SK-N-SH (cell line): ENCODE measurements around the gene FRMD4B. TPM values are rescaled to one million over a fixed set of nuclear protein-coding genes. Genes with fewer than 3 reads are reported as not detected.

Source experiments
- CTCF ChIA-PET: fragments of 300-600, 350-600 bp; formaldehyde crosslinking; extraction: SDS; loops from one replicate; lab custom pipeline; 2021; lab: Yijun Ruan, JAX
- POLR2A ChIA-PET: fragments of 350-600 bp; sonication (Branson Sonifier 250); formaldehyde crosslinking; extraction: SDS; loops from one replicate; lab custom pipeline; 2020; ENCODE audit warnings: antibody characterized with exemption, inconsistent platforms; lab: Yijun Ruan, JAX
- DNase-seq: peaks from one replicate; pipeline ENCODE4 v3.0.0; 2012
- H2AFZ ChIP-seq: fragments of 200-600 bp; sonication (generic); 2 replicates; pipeline ENCODE4 v1.8.1; 2016; ENCODE audit warnings: antibody characterized with exemption, mild to moderate bottlenecking, low read depth
- H3F3A ChIP-seq: fragments of 200-600 bp; sonication (generic); replicated peaks from 2 replicates; pipeline ENCODE3; 2016; ENCODE audit warnings: antibody characterized with exemption, mild to moderate bottlenecking; ENCODE audit not compliant: insufficient read depth
- H3K27ac ChIP-seq, 2 experiments: fragments of 200-500 bp in 1 of 2; fragments of 200-600 bp in 1 of 2; sonication (Bioruptor generic) in 1 of 2; sonication (generic), shearing (Covaris generic) in 1 of 2; 2 replicates each; pipeline versions ENCODE4 v1.5.1 to v1.6.1; 2014 to 2016; ENCODE audit warnings: low read depth in 2 of 2, inconsistent platforms in 1 of 2, low read length in 1 of 2, mild to moderate bottlenecking in 1 of 2, mixed read lengths in 1 of 2
- H3K27me3 ChIP-seq: fragments of 200-600 bp; sonication (generic), shearing (Covaris generic); 2 replicates; pipeline ENCODE4 v1.6.1; 2016; ENCODE audit warnings: mixed run types; ENCODE audit not compliant: insufficient read depth
- H3K36me3 ChIP-seq, 2 experiments: fragments of 200-500 bp in 1 of 2; fragments of 200-600 bp in 1 of 2; sonication (Bioruptor generic) in 1 of 2; sonication (generic) in 1 of 2; replicated peaks in 1 of 2; 2 replicates each; pipeline versions ENCODE3 to v1.5.1; 2014 to 2016; ENCODE audit warnings: low read length in 1 of 2, mild to moderate bottlenecking in 1 of 2; ENCODE audit not compliant: insufficient read depth in 2 of 2, control insufficient read depth in 1 of 2
- H3K4me1 ChIP-seq, 2 experiments: fragments of 200-500 bp in 1 of 2; fragments of 200-600 bp in 1 of 2; sonication (Bioruptor generic) in 1 of 2; sonication (generic), shearing (Covaris generic) in 1 of 2; 2 replicates each; pipeline versions ENCODE4 v1.5.1 to v1.6.1; 2014 to 2016; ENCODE audit warnings: low read depth in 1 of 2, low read length in 1 of 2, mixed run types in 1 of 2; ENCODE audit not compliant: insufficient read depth in 2 of 2, control insufficient read depth in 1 of 2
- H3K4me2 ChIP-seq: fragments of 200-600 bp; sonication (generic), shearing (Covaris generic); 2 replicates; pipeline ENCODE4 v1.6.1; 2017; ENCODE audit warnings: mixed run types
- H3K4me3 ChIP-seq, 2 experiments: fragments of 200-500 bp in 1 of 2; fragments of 200-600 bp in 1 of 2; sonication (Bioruptor generic) in 1 of 2; sonication (generic), shearing (Covaris generic) in 1 of 2; 2 replicates each; pipeline versions ENCODE4 v1.5.1 to v1.8.1; 2014 to 2016; ENCODE audit warnings: low read depth in 2 of 2, inconsistent platforms in 1 of 2, low read length in 1 of 2, mild to moderate bottlenecking in 1 of 2, mixed read lengths in 1 of 2, moderate library complexity in 1 of 2
- H3K79me2 ChIP-seq: fragments of 200-600 bp; sonication (generic); 2 replicates; pipeline ENCODE4 v1.8.1; 2017; ENCODE audit warnings: mild to moderate bottlenecking; ENCODE audit not compliant: insufficient read depth
- H3K9ac ChIP-seq: fragments of 200-600 bp; sonication (generic); 2 replicates; pipeline ENCODE4 v1.6.1; 2017; ENCODE audit warnings: mixed run types
- H3K9me2 ChIP-seq: fragments of 200-600 bp; sonication (generic); 2 replicates; pipeline ENCODE4 v1.6.1; 2017; ENCODE audit warnings: mixed run types
- H3K9me3 ChIP-seq: fragments of 200-600 bp; sonication (generic); 2 replicates; pipeline ENCODE4 v1.6.1; 2017; ENCODE audit warnings: mixed run types, mild to moderate bottlenecking, moderate library complexity
- H4K20me1 ChIP-seq: fragments of 200-600 bp; sonication (generic); 2 replicates; pipeline ENCODE4 v1.6.1; 2017; ENCODE audit warnings: mild to moderate bottlenecking, mixed run types; ENCODE audit not compliant: insufficient read depth
- CHD2 ChIP-seq: fragments of 150-350 bp; IDR thresholded peaks from 2 replicates; pipeline ENCODE4 v1.6.1; 2018; ENCODE audit warnings: low read length; ENCODE audit not compliant: partially characterized antibody
- ELF1 ChIP-seq: IDR thresholded peaks from 2 replicates; pipeline ENCODE4 v1.4.0; 2012
- EZH2phosphoT487 ChIP-seq: fragments of 200-600 bp; sonication (generic); IDR thresholded peaks from 2 replicates; pipeline ENCODE4 v1.6.1; 2017; ENCODE audit warnings: low read depth, mixed run types, mild to moderate bottlenecking, antibody characterized with exemption, moderate library complexity, borderline replicate concordance
- GABPA ChIP-seq: IDR thresholded peaks from 2 replicates; pipeline ENCODE4 v1.4.0; 2012; ENCODE audit warnings: low read depth, mild to moderate bottlenecking
- JUND ChIP-seq: IDR thresholded peaks from 2 replicates; pipeline ENCODE4 v1.4.0; 2012
- NFIC ChIP-seq: IDR thresholded peaks from 2 replicates; pipeline ENCODE4 v1.4.0; 2012; ENCODE audit warnings: borderline replicate concordance
- PBX3 ChIP-seq: IDR thresholded peaks from 2 replicates; pipeline ENCODE4; 2012
- RAD21 ChIP-seq: IDR thresholded peaks from 2 replicates; pipeline ENCODE4 v1.6.1; 2012; ENCODE audit warnings: mild to moderate bottlenecking, low read length
- RCOR1 ChIP-seq: fragments of 150-350 bp; IDR thresholded peaks from 2 replicates; pipeline ENCODE4 v1.6.1; 2017; ENCODE audit warnings: antibody characterized with exemption, low read length
- REST ChIP-seq: IDR thresholded peaks from 2 replicates; pipeline ENCODE4 v1.6.1; 2012; ENCODE audit warnings: mild to moderate bottlenecking, low read depth, low read length, moderate library complexity
- RFX5 ChIP-seq: IDR thresholded peaks from 2 replicates; pipeline ENCODE4 v1.6.1; 2012; ENCODE audit warnings: mild to moderate bottlenecking, improper control_type of control experiment, low read length
- RXRA ChIP-seq: IDR thresholded peaks from 2 replicates; pipeline ENCODE4 v1.4.0; 2012; ENCODE audit warnings: low read depth, mild to moderate bottlenecking, borderline replicate concordance
- SIN3A ChIP-seq: IDR thresholded peaks from 2 replicates; pipeline ENCODE4 v1.6.1; 2012; ENCODE audit warnings: low read depth, mild to moderate bottlenecking, low read length, moderate library complexity, borderline replicate concordance
- SMC3 ChIP-seq: IDR thresholded peaks from 2 replicates; pipeline ENCODE4 v1.6.1; 2012; ENCODE audit warnings: low read depth, low read length, improper control_type of control experiment
- TCF12 ChIP-seq: IDR thresholded peaks from 2 replicates; pipeline ENCODE4 v1.4.0; 2012
- TEAD4 ChIP-seq: IDR thresholded peaks from 2 replicates; pipeline ENCODE4 v1.4.0; 2012; ENCODE audit warnings: mild to moderate bottlenecking, borderline replicate concordance; ENCODE audit not compliant: insufficient read depth
- WGBS: methylation state at CpG from one replicate; pipeline ENCODE4 v1.1.6; 2017; ENCODE audit warnings: low lambda C conversion rate; 5-methylcytosine and 5-hydroxymethylcytosine counted together
- polyA plus RNA-seq, 3 experiments: library from polyadenylated mRNA; depleted of rRNA; stranded (reverse); fragments of >200 nt; gene quantifications; 2 replicates each; pipeline ENCODE4 v1.2.3, GENCODE V29; 2012
- TF ChIP-seq, protein P1 (sequence below): IDR thresholded peaks from 2 replicates; pipeline ENCODE4 v1.4.0; 2012; ENCODE audit warnings: low read depth, borderline replicate concordance
- TF ChIP-seq, protein P2 (sequence below): IDR thresholded peaks from 2 replicates; pipeline ENCODE4 v1.4.0; 2012; ENCODE audit warnings: low read depth

FRMD4B gene
- polyA plus RNA-seq, 1 of the 3 experiments (the other 2 are of a cell fraction), result 0.53 TPM

DNA sequence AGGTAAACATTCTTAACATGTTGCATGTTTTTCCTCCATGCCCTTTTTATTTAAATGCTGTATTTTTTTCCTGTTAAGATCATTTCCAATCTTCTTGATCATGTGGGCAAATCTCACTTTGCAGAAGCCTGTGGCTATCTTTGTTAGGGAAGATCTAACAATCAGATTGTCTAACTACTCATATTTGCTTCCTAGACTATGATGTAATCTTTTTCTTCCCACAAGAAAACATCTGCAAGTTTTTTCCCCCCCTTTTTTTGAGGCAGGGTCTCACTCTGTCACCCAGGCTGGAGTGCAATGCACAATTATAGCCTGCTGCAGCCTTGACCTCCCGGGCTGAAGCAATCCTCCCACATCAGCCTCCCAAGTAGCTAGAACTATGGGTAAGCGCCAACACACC is 248.5 kb downstream of the FRMD4B start:
- WGBS, result 92% methylated on average over 2 of the region's 2 CpGs
- DNase-seq, result no peak
- H3K27me3 ChIP-seq, result no peaks in the 10 kb centered on the region
- H3F3A ChIP-seq, result no peaks in the 10 kb centered on the region
- no peak overlapping the region for H3K9ac ChIP-seq
- H3K79me2 ChIP-seq, result no peaks in the 10 kb centered on the region
- POLR2A ChIA-PET, result no interaction called here
- no peaks in the 10 kb centered on the region for H3K36me3 ChIP-seq
- H3K4me2 ChIP-seq, result no peak overlapping the region
- H3K4me1 ChIP-seq, result no peaks in the 10 kb centered on the region
- CTCF ChIA-PET, result interaction anchor here (1.2 to 3.2 kb wide), 4 partner anchors 8 to 314 kb away, joined by 3 to 10 read pairs (median 5); no protein-coding TSS in a partner anchor
- H3K27ac ChIP-seq, result no peak overlapping the region
- TF ChIP-seq TCF12 (no peak), RAD21 (no peak), GABPA (no peak), CHD2 (no peak), RCOR1 (no peak), EZH2phosphoT487 (no peak), REST (no peak), SMC3 (no peak), SIN3A (no peak), TEAD4 (no peak), RXRA (no peak), ELF1 (no peak)
- no peaks in the 10 kb centered on the region for H3K9me3 ChIP-seq
- H3K9me2 ChIP-seq, result no peaks in the 10 kb centered on the region
- no peak overlapping the region for H3K4me3 ChIP-seq
- no peak overlapping the region for H2AFZ ChIP-seq
- H4K20me1 ChIP-seq, result no peaks in the 10 kb centered on the region

- H3K79me2 ChIP-seq, result no peaks in the 10 kb centered on the region
- no peaks in the 10 kb centered on the region for H3K27me3 ChIP-seq
- H3K9me2 ChIP-seq, result no peaks in the 10 kb centered on the region
- ChIA-PET POLR2A (no interaction called here), CTCF (interaction anchor here (1.2 to 3.2 kb wide), 5 partner anchors 8 to 314 kb away, joined by 3 to 10 read pairs (median 4); no protein-coding TSS in a partner anchor)
- H4K20me1 ChIP-seq, result no peaks in the 10 kb centered on the region
- no peaks in the 10 kb centered on the region for H3K9me3 ChIP-seq
- H3K4me3 ChIP-seq, result no peak overlapping the region
- TF ChIP-seq, protein P1, sequence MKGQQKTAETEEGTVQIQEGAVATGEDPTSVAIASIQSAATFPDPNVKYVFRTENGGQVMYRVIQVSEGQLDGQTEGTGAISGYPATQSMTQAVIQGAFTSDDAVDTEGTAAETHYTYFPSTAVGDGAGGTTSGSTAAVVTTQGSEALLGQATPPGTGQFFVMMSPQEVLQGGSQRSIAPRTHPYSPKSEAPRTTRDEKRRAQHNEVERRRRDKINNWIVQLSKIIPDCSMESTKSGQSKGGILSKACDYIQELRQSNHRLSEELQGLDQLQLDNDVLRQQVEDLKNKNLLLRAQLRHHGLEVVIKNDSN, result no peak
- TF ChIP-seq PBX3 (no peak), NFIC (0 out of 2 replicates have a peak, but pooled peaks have one; percentile 26), GABPA (no peak), TEAD4 (no peak), RAD21 (no peak), RFX5 (no peak), JUND (0 out of 2 replicates have a peak, but pooled peaks have one; percentile 4), TCF12 (0 out of 2 replicates have a peak, but pooled peaks have one; percentile 13), ELF1 (no peak)
- TF ChIP-seq, protein P2, sequence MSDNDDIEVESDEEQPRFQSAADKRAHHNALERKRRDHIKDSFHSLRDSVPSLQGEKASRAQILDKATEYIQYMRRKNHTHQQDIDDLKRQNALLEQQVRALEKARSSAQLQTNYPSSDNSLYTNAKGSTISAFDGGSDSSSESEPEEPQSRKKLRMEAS, result no peak
- no peak overlapping the region for H2AFZ ChIP-seq
- no peaks in the 10 kb centered on the region for H3F3A ChIP-seq
- no peak overlapping the region for H3K27ac ChIP-seq
- H3K36me3 ChIP-seq, result no peaks in the 10 kb centered on the region
- H3K4me1 ChIP-seq, result no peaks in the 10 kb centered on the region
- DNase-seq, result no peak
- no peak overlapping the region for H3K9ac ChIP-seq
- H3K4me2 ChIP-seq, result no peak overlapping the region
Measured at GRCh38 chr3:69137005-69137404, 248.9 kb downstream of the FRMD4B start.
